DND-41 (cell line): ENCODE data around the gene EDC4.

Experiments used
- ATAC-seq: fragments of 200-7000 bp; cut with Tn5 transposase; 3 replicates; pipeline ENCODE4 v1.9.1; 2021; ENCODE audit warnings: low read depth; ENCODE audit not compliant: insufficient read depth
- DNase-seq: peaks from one replicate; pipeline ENCODE4 v3.0.0-alpha.2; 2020
- H2AFZ ChIP-seq: 2 replicates; pipeline ENCODE4 v1.6.0; 2012; ENCODE audit warnings: low read depth, low read length
- H3K27ac ChIP-seq: 2 replicates; pipeline ENCODE4 v1.5.1; 2012; ENCODE audit warnings: low read length, inconsistent platforms
- H3K27me3 ChIP-seq: fragments of 200-600 bp; sonication (generic); 2 replicates; pipeline ENCODE4 v1.6.0; 2012; ENCODE audit warnings: low read length, mild to moderate bottlenecking, inconsistent platforms; ENCODE audit not compliant: insufficient read depth, poor library complexity
- H3K36me3 ChIP-seq: 2 replicates; pipeline ENCODE4 v1.5.1; 2012; ENCODE audit warnings: low read length, inconsistent platforms; ENCODE audit not compliant: insufficient read depth
- H3K4me1 ChIP-seq: 2 replicates; pipeline ENCODE4 v1.5.1; 2012; ENCODE audit warnings: mild to moderate bottlenecking, low read length; ENCODE audit not compliant: insufficient read depth
- H3K4me2 ChIP-seq: 2 replicates; pipeline ENCODE4 v1.6.0; 2012; ENCODE audit warnings: mild to moderate bottlenecking, moderate library complexity, low read length, inconsistent platforms; ENCODE audit not compliant: insufficient read depth
- H3K4me3 ChIP-seq, 2 experiments: fragments of 200-600 bp in 1 of 2; shearing (Covaris generic) in 1 of 2; 2 replicates each; pipeline ENCODE4 v1.5.1; 2012 to 2016; ENCODE audit warnings: inconsistent platforms in 2 of 2, low read length in 2 of 2, mild to moderate bottlenecking in 2 of 2, low read depth in 1 of 2, moderate library complexity in 1 of 2
- H3K79me2 ChIP-seq: 2 replicates; pipeline ENCODE4 v1.6.0; 2012; ENCODE audit warnings: low read length, inconsistent platforms; ENCODE audit not compliant: insufficient read depth
- H3K9ac ChIP-seq: 2 replicates; pipeline ENCODE4 v1.6.0; 2012; ENCODE audit warnings: low read depth, mild to moderate bottlenecking, inconsistent platforms, low read length, moderate library complexity
- H3K9me3 ChIP-seq: 2 replicates; pipeline ENCODE4 v1.5.1; 2012; ENCODE audit warnings: low read length, moderate library complexity, mild to moderate bottlenecking, inconsistent platforms; ENCODE audit not compliant: insufficient read depth, severe bottlenecking
- H4K20me1 ChIP-seq: 2 replicates; pipeline ENCODE4 v1.6.0; 2012; ENCODE audit warnings: low read length; ENCODE audit not compliant: insufficient read depth
- CTCF ChIP-seq: IDR thresholded peaks from 2 replicates; pipeline ENCODE4 v1.5.1; 2012; ENCODE audit warnings: borderline replicate concordance, low read length, moderate library complexity, mild to moderate bottlenecking; ENCODE audit not compliant: poor library complexity, severe bottlenecking; ENCODE audit errors: extremely low read depth
- EZH2 ChIP-seq: IDR thresholded peaks from 3 replicates; pipeline ENCODE4 v1.6.1; 2012; ENCODE audit warnings: borderline replicate concordance, low read depth, mild to moderate bottlenecking, moderate library complexity, low read length, inconsistent platforms; ENCODE audit not compliant: severe bottlenecking

Gene EDC4

GRCh38 chr16:67888331-67888730 lies 15.5 kb downstream of the EDC4 start:
- no peak overlapping the region for H3K4me2 ChIP-seq
- ATAC-seq, result no peak
- no peak overlapping the region for H3K4me3 ChIP-seq
- no peak overlapping the region for H3K27ac ChIP-seq
- no peaks in the 10 kb centered on the region for H3K9me3 ChIP-seq
- H3K36me3 ChIP-seq, result peaks cover 32% of the 10 kb centered on the region
- no peaks in the 10 kb centered on the region for H3K27me3 ChIP-seq
- H3K9ac ChIP-seq, result no peak overlapping the region
- peaks cover 10% of the 10 kb centered on the region; the same call in 1 of the 2 replicates for H3K4me1 ChIP-seq
- peaks cover 12% of the 10 kb centered on the region for H4K20me1 ChIP-seq
- no peak for DNase-seq
- no peak overlapping the region for H2AFZ ChIP-seq
- no peak for TF ChIP-seq EZH2
- TF ChIP-seq CTCF, result no peak
- H3K79me2 ChIP-seq, result peaks cover 3% of the 10 kb centered on the region

DNA sequence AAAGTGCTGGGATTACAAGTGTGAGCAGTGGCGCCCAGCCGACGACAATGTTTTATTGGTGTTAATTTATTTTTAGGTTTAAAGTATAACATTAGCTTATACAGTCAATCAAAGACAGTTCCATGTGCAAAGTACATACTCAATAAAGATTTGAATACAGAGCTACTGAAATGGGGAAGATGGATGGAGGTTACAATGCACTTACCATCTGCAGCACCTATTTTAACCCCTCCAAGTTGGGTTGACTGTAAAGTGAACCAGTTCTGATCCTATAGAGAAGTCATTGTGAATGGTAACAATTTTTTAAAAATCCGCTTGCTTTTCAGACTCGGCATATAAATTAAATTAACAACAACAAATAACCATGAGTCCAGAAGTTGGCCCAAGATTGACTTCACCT lies 19.5 kb downstream of the EDC4 start:
- ATAC-seq, result no peak
- no peaks in the 10 kb centered on the region for H3K9me3 ChIP-seq
- peak overlapping the region; percentile 87 for H2AFZ ChIP-seq
- no peaks in the 10 kb centered on the region for H3K27me3 ChIP-seq
- peaks cover 43% of the 10 kb centered on the region for H3K79me2 ChIP-seq
- peaks cover 32% of the 10 kb centered on the region for H3K4me1 ChIP-seq
- peak overlapping the region; percentile 94 for H3K4me2 ChIP-seq
- H3K9ac ChIP-seq, result peak overlapping the region; percentile 97
- H4K20me1 ChIP-seq, result no peaks in the 10 kb centered on the region
- peak overlapping the region; percentile 78 to 97 for H3K4me3 ChIP-seq
- no peak for DNase-seq
- TF ChIP-seq CTCF, result no peak
- TF ChIP-seq EZH2, result no peak
- H3K27ac ChIP-seq, result peak overlapping the region; percentile 78
- H3K36me3 ChIP-seq, result peaks cover 5% of the 10 kb centered on the region; the same call in 1 of the 2 replicates

DNA sequence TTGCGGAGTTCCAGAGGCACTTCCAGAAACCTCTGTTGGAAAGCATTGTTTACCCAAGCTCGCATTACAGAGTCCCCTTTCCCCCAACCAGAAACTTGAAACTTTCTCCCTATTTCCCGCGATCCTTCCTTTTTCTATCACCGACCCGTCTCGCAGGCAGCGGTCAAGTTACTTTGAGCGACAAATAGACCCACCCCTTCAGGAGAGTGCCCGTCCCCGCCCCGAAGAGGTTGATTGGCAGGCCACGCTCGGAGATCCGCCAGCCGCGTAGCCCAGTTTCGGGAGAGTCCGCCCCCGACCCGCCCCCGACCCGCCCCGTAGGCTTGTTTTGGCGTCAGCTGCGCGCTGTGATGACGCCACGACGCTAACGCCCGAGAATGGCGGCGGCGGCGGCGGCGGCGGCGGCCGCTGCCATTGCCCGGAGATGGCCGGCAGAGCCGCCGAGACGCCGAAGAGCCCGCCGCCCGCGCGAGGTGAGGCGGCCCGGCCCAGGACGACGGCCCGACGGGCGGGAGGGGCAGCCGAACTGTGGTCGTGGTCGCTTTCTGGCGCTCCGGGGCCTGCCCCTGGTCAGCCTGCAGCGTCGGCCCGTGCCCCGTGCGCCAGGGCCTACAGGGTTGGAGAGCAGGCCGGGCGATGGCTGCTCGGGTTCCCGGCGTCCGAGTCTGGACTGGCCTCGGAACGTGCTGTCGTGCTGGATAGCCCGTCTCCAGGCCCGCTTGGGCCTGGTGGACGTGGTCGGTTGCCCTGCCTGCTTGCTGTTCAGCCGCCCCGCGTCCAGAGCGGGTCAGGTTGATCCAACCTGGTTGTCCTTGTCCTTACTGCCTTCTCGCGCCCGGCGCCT lies 20.3 kb downstream of the EDC4 start, which contains the start of gene PSKH1:
PSKH1 (plus strand) TSS at position 356 of the 844 bp plus-strand sequence. CDS start 15,496 bp downstream, outside the sequence.
- peak; percentile 95 for DNase-seq
- Histone ChIP-seq H3K4me1 (peaks cover 32% of the 10 kb centered on the region), H3K36me3 (peaks cover 5% of the 10 kb centered on the region; the same call in 1 of the 2 replicates), H2AFZ (peak within 1 kb of the TSS; percentile 95), H3K79me2 (peaks cover 50% of the 10 kb centered on the region), H3K9me3 (no peaks in the 10 kb centered on the region), H3K27ac (peak within 1 kb of the TSS; percentile 78), H3K4me3 (peak within 1 kb of the TSS; percentile 78 to 97), H4K20me1 (peaks cover 3% of the 10 kb centered on the region; the same call in 1 of the 2 replicates), H3K4me2 (peak within 1 kb of the TSS; percentile 94), H3K9ac (peak within 1 kb of the TSS; percentile 97), H3K27me3 (no peaks in the 10 kb centered on the region)
- ATAC-seq, result peak; percentile 98
- TF ChIP-seq CTCF, result no peak
- no peak for TF ChIP-seq EZH2
